GM10266 (cell line): ENCODE results near the gene C1orf105.

ENCODE experiments used
- DNase-seq: peaks from one replicate; pipeline ENCODE4 v3.0.0; 2012; ENCODE audit errors: extremely low spot score
- TF ChIP-seq, protein P1 (sequence below): IDR thresholded peaks from 2 replicates; pipeline ENCODE4 v1.5.1; 2012; ENCODE audit warnings: mild to moderate bottlenecking, low read depth; ENCODE audit not compliant: control insufficient read depth, insufficient read depth; ENCODE audit errors: missing control alignments

The C1orf105 gene

DNA sequence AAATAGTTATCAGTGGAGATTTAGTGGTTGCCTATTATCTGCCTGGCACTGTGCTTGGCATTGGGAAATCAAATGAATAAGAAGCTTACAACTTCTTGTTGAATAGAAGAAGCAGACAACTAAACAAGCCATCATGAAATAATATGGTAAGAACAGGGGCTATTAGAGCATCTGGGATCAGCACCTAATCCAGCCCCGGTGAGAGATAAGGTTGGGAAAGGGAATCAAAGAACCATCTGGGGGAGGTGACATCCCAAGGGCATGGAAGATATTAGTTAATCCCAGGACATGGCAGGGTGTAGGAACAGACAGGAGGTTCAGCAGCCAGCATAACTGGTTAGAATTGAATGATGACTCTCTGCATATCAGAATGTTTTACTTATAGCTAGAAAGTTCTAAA is 76.2 kb downstream of the C1orf105 start:
- TF ChIP-seq, protein P1, sequence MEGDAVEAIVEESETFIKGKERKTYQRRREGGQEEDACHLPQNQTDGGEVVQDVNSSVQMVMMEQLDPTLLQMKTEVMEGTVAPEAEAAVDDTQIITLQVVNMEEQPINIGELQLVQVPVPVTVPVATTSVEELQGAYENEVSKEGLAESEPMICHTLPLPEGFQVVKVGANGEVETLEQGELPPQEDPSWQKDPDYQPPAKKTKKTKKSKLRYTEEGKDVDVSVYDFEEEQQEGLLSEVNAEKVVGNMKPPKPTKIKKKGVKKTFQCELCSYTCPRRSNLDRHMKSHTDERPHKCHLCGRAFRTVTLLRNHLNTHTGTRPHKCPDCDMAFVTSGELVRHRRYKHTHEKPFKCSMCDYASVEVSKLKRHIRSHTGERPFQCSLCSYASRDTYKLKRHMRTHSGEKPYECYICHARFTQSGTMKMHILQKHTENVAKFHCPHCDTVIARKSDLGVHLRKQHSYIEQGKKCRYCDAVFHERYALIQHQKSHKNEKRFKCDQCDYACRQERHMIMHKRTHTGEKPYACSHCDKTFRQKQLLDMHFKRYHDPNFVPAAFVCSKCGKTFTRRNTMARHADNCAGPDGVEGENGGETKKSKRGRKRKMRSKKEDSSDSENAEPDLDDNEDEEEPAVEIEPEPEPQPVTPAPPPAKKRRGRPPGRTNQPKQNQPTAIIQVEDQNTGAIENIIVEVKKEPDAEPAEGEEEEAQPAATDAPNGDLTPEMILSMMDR, result no peak
- no peak for DNase-seq

DNA sequence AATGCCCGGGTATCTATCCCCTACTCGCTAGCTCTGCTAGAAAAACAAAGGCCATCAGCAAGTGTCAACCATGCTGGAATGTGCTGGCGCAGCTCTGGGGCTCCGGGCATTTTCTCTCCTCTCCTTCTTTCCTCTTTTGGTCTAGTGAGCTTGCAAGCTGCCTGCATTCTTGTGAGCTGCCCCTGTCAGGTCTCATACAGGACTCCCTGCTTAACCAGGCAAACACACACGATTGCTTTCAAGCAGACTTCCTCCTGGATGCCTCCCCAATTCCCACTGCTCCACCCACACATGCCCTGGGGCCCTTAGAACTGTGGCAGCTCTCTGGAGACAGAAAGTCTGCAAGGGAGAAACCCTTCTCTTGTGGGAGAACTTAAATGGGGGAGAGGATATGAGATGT is 76.7 kb downstream of the C1orf105 start:
- TF ChIP-seq, protein P1, result no peak
- no peak for DNase-seq

DNA sequence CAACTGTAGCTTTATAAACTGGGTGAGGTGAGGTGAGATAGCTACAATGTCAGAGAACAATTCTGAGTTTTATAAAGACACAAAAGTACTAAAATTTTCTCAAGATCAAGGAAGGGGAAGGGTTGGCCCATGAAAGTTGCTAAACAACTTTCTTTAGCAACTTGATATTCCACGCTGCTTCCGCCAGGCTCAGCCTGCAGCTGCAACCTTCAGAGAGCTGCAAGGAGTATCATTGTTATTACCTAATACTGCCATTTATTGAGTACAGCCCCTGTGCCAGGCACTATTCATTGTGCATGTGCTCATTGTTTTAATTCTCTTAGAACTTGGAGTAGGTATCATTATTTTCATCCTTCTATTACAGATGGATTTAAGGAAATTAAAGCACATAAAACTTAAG is 78.4 kb downstream of the C1orf105 start:
- DNase-seq, result no peak
- TF ChIP-seq, protein P1, result no peak

DNA sequence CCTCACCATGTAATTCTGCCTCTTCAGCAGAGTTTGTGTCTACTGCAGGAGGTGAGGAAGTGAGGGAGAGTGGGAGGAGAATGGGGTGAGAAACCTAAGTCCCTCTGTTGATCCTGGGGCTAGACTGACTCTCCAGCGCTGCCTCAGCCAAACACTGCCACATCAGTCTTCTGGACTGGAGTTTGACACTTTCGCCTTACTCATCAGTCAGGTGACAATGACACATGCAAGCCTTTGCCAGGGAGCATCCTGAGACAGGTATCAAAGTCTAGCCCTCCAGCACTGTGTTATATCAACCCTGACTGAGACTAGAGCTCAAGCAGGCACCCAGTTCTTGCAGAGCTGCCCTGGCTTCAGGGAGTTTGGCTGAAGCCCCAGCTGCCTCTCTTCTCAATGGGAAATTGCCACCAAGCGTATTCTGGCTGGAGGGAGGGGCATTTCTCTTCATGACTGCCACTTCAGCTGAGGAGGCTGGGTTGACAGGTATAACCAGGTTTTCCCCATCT is 79.2 kb downstream of the C1orf105 start:
- DNase-seq, result no peak
- TF ChIP-seq, protein P1, result no peak

DNA sequence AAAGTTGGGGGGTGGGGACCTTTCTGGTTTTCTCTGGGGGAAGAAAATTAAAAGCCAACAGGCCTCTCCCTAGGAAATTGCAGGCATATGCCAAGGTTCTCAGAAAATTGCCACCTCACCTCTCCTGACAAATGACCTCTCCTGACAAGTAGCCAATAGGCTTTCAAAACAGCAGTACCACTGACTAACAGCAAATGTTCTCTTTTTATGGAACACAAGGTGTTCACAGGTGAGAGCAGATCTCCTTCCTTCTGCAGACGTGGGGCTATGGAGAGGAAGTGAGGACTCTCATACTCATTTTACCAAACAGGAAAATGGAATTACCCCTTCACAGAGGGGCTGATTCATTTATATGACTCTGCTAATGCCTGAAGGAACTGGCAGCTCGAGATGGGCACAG is 79.7 kb downstream of the C1orf105 start:
- TF ChIP-seq, protein P1, result no peak
- no peak for DNase-seq

DNA sequence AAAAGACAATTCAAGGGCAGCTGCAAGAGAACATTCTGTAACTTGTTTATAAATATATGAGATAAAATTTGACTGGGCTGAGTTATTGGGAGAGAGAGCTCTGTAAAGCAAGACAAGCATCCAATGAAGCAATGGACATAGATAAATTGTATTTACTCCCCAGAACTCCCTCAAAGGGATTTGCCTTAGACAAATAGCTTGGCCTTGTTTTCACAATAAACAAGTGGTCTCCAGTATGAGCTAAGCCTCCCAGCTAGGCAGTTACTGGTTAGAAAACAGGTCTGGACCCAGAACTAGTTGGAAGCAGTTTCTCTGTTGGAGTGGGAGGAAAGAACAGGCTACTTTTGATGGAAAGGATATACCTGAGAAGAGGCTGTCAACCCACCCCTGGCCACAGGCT is 87.3 kb downstream of the C1orf105 start:
- TF ChIP-seq, protein P1, result no peak

DNA sequence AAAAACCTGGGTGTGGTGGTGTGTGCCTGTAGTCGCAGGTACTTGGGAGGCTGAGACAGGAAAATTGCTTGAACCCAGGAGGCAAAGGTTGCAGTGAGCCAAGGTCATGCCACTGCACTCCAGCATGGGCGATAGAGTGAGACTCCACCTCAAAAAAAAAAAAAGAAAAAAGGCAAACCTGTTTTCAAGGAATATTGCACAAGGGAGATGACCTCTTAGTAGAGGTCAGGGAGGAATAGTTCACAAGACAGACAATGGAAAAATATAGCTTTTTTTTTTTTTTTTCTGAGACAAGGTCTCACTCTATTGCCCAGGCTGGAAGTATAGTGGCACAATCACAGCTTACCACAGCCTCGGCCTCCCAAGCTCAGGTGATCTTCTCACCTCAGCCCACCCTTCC is 90.0 kb downstream of the C1orf105 start:
- no peak for DNase-seq
- TF ChIP-seq, protein P1, result no peak

More for the DNA sequence above, 87.3 kb downstream of the C1orf105 start:
- DNase-seq, result no peak
